Liver (tissue), 9 donors: ENCODE data around the gene ERICH4. TPM values are rescaled to one million over a fixed set of nuclear protein-coding genes. Genes with fewer than 3 reads are reported as not detected.

Source experiments
- DNase-seq: peaks from one replicate; pipeline ENCODE4 v3.0.0-alpha.2; 2017; ENCODE audit warnings: low spot score
- H3K27ac ChIP-seq, 2 donors: one replicate each; pipeline ENCODE4 v1.7.0; 2013; ENCODE audit warnings: inconsistent platforms in 2 of 2, low read length in 2 of 2, control low read depth in 1 of 2, low read depth in 1 of 2, mild to moderate bottlenecking in 1 of 2
- H3K27me3 ChIP-seq, 4 donors: one replicate each; pipeline versions ENCODE4 v1.6.1 to v1.7.0; 2013; ENCODE audit warnings: low read length in 3 of 4, inconsistent platforms in 1 of 4, mild to moderate bottlenecking in 1 of 4, moderate library complexity in 1 of 4; ENCODE audit not compliant: control insufficient read depth in 4 of 4, insufficient read depth in 4 of 4
- H3K36me3 ChIP-seq, 4 donors: one replicate each; pipeline versions ENCODE4 v1.6.1 to v1.7.0; 2013; ENCODE audit warnings: low read length in 3 of 4, mild to moderate bottlenecking in 3 of 4, low read depth in 1 of 4, moderate library complexity in 1 of 4; ENCODE audit not compliant: control insufficient read depth in 4 of 4, insufficient read depth in 3 of 4
- H3K4me1 ChIP-seq, 4 donors: one replicate each; pipeline versions ENCODE4 v1.6.1 to v1.7.0; 2013; ENCODE audit warnings: low read length in 3 of 4, mild to moderate bottlenecking in 3 of 4, moderate library complexity in 1 of 4; ENCODE audit not compliant: control insufficient read depth in 4 of 4, insufficient read depth in 4 of 4
- H3K4me3 ChIP-seq, 3 donors: one replicate each; pipeline versions ENCODE4 v1.6.1 to v1.7.0; 2013; ENCODE audit warnings: low read length in 3 of 3, control low read depth in 1 of 3, low read depth in 1 of 3, mild to moderate bottlenecking in 1 of 3
- H3K9ac ChIP-seq, 2 donors: one replicate each; pipeline ENCODE4 v1.7.0; 2013; ENCODE audit warnings: low read length in 2 of 2, mild to moderate bottlenecking in 2 of 2, moderate library complexity in 2 of 2, control low read depth in 1 of 2, low read depth in 1 of 2
- H3K9me3 ChIP-seq, 4 donors: one replicate each; pipeline versions ENCODE4 v1.6.1 to v1.7.0; 2013; ENCODE audit warnings: low read length in 3 of 4; ENCODE audit not compliant: control insufficient read depth in 4 of 4
- EGR1 ChIP-seq, 2 donors: IDR thresholded peaks; 2 replicates each; pipeline ENCODE4 v1.6.1; 2016 to 2018; ENCODE audit warnings: antibody characterized with exemption in 2 of 2, low read depth in 2 of 2
- FOXA1 ChIP-seq: IDR thresholded peaks from 2 replicates; pipeline ENCODE4 v1.6.1; 2016; ENCODE audit warnings: antibody characterized with exemption
- FOXA2 ChIP-seq: IDR thresholded peaks from 2 replicates; pipeline ENCODE4 v1.6.1; 2016; ENCODE audit warnings: antibody characterized with exemption
- GABPA ChIP-seq, 2 donors: IDR thresholded peaks in 1 of 2; conservative IDR thresholded peaks in 1 of 2; 2 replicates each; pipeline ENCODE4 v1.6.1; 2016; ENCODE audit warnings: antibody characterized with exemption in 2 of 2, mild to moderate bottlenecking in 1 of 2, moderate library complexity in 1 of 2
- HNF4A ChIP-seq, 2 donors: conservative IDR thresholded peaks; 2 replicates each; pipeline ENCODE4 v1.6.1; 2016; ENCODE audit warnings: antibody characterized with exemption in 2 of 2, mild to moderate bottlenecking in 2 of 2
- HNF4G ChIP-seq: IDR thresholded peaks from 2 replicates; pipeline ENCODE4 v1.6.1; 2016; ENCODE audit warnings: antibody characterized with exemption
- JUND ChIP-seq, 2 donors: IDR thresholded peaks; 2 replicates each; pipeline ENCODE4 v1.6.1; 2016; ENCODE audit warnings: antibody characterized with exemption in 2 of 2
- NR2F2 ChIP-seq: IDR thresholded peaks from 2 replicates; pipeline ENCODE4 v1.6.1; 2016; ENCODE audit warnings: antibody characterized with exemption
- RAD21 ChIP-seq, 2 donors: IDR thresholded peaks; 2 replicates each; pipeline ENCODE4 v1.6.1; 2016; ENCODE audit warnings: antibody characterized with exemption in 2 of 2, mild to moderate bottlenecking in 2 of 2
- RXRA ChIP-seq, 2 donors: IDR thresholded peaks; 2 replicates each; pipeline ENCODE4 v1.6.1; 2017 to 2018; ENCODE audit warnings: antibody characterized with exemption in 2 of 2, mild to moderate bottlenecking in 1 of 2
- SP1 ChIP-seq: IDR thresholded peaks from 2 replicates; pipeline ENCODE4 v1.6.1; 2018; ENCODE audit warnings: antibody characterized with exemption, mild to moderate bottlenecking
- TAF1 ChIP-seq: conservative IDR thresholded peaks from 2 replicates; pipeline ENCODE4 v1.6.1; 2016; ENCODE audit warnings: antibody characterized with exemption, mild to moderate bottlenecking
- YY1 ChIP-seq: IDR thresholded peaks from 2 replicates; pipeline ENCODE4 v1.6.1; 2016; ENCODE audit warnings: antibody characterized with exemption, mild to moderate bottlenecking
- WGBS: extraction: QIAGEN DNeasy Blood & Tissue Kit; methylation state at CpG from one replicate; pipeline ENCODE4 v1.1.7; 2013; 5-methylcytosine and 5-hydroxymethylcytosine counted together
- polyA plus RNA-seq, 2 donors: library from polyadenylated mRNA; stranded (reverse) in 1 of 2; unstranded in 1 of 2; fragments of 200-250 nt in 1 of 2; fragments of >200 nt in 1 of 2; fragmentation: Nextera tagmentation in 1 of 2; extraction: Ambion mirVana in 1 of 2; gene quantifications; one replicate each; pipeline versions ENCODE4 v1.2.1 to v1.2.3, GENCODE V29; 2013 to 2015
- total RNA-seq, 2 donors: library from RNA; depleted of rRNA; stranded (reverse); fragments of >200 nt; gene quantifications; one replicate each; pipeline ENCODE4 v1.2.3, GENCODE V29; 2014
- TF ChIP-seq, protein P1 (sequence below): IDR thresholded peaks from 2 replicates; pipeline ENCODE4 v1.6.1; 2016; ENCODE audit warnings: antibody characterized with exemption, mild to moderate bottlenecking
- TF ChIP-seq, protein P2 (sequence below): IDR thresholded peaks from 2 replicates; pipeline ENCODE4 v1.6.1; 2016; ENCODE audit warnings: antibody characterized with exemption
- TF ChIP-seq, protein P3 (sequence below): IDR thresholded peaks from 2 replicates; pipeline ENCODE4 v1.6.1; 2016; ENCODE audit warnings: antibody characterized with exemption
- TF ChIP-seq, protein P4 (sequence below): fragments of 150-350 bp; IDR thresholded peaks from 2 replicates; pipeline ENCODE4 v1.5.1; 2017; ENCODE audit warnings: improper control_type of control experiment, low read depth, low read length; ENCODE audit not compliant: missing input control
- donor health status: healthy.
- donor health status: healthy.
- donor health status: healthy.
- donor health status: healthy.
- donor health status: healthy.

Gene ERICH4
- total and polyA plus RNA-seq, 4 donors = not detected

DNA sequence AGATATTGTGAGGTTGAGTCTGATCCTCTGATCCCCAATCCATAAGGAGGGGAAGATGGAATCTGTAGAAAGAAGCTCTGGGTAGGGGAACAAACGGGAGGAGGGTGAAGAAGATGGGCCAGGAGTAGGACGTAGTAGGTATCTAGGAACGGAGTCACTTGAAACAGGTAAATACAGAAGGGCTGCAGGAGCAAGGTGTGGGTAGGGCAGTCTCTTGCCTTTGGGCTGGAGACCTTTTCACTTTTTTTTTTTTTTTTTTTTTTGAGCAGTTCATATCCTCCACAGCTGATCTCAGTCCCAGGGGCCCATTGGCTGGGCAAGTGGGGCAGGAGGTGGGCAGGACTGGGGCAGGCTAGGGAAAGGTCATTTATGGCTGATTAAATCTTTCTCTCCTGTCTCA, 43.9 kb upstream of the ERICH4 start:
- WGBS = 88% methylated on average over 3 of the region's 3 CpGs
- peaks cover 0 to 4% (median 0%) of the 10 kb centered on the region in 4 donors for H3K36me3 ChIP-seq
- peaks cover 2 to 34% (median 18%) of the 10 kb centered on the region in 4 donors for H3K4me1 ChIP-seq
- no peak overlapping the region for H3K27ac ChIP-seq
- H3K4me3 ChIP-seq = peak overlapping the region in 1 of 3 donors; percentile 99
- H3K9ac ChIP-seq = no peak overlapping the region
- H3K9me3 ChIP-seq = no peaks in the 10 kb centered on the region
- DNase-seq = no peak
- H3K27me3 ChIP-seq = no peaks in the 10 kb centered on the region
- TF ChIP-seq, protein P1, sequence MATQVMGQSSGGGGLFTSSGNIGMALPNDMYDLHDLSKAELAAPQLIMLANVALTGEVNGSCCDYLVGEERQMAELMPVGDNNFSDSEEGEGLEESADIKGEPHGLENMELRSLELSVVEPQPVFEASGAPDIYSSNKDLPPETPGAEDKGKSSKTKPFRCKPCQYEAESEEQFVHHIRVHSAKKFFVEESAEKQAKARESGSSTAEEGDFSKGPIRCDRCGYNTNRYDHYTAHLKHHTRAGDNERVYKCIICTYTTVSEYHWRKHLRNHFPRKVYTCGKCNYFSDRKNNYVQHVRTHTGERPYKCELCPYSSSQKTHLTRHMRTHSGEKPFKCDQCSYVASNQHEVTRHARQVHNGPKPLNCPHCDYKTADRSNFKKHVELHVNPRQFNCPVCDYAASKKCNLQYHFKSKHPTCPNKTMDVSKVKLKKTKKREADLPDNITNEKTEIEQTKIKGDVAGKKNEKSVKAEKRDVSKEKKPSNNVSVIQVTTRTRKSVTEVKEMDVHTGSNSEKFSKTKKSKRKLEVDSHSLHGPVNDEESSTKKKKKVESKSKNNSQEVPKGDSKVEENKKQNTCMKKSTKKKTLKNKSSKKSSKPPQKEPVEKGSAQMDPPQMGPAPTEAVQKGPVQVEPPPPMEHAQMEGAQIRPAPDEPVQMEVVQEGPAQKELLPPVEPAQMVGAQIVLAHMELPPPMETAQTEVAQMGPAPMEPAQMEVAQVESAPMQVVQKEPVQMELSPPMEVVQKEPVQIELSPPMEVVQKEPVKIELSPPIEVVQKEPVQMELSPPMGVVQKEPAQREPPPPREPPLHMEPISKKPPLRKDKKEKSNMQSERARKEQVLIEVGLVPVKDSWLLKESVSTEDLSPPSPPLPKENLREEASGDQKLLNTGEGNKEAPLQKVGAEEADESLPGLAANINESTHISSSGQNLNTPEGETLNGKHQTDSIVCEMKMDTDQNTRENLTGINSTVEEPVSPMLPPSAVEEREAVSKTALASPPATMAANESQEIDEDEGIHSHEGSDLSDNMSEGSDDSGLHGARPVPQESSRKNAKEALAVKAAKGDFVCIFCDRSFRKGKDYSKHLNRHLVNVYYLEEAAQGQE = no peak
- TF ChIP-seq HNF4G (no peak), JUND (IDR thresholded peaks at IDR 0.05) (no peak), GABPA (IDR thresholded peaks at IDR 0.05 in 1 of 2, conservative IDR thresholded peaks at IDR 0.05 in 1 of 2) (no peak), HNF4A (conservative IDR thresholded peaks at IDR 0.05) (no peak), EGR1 (IDR thresholded peaks at IDR 0.05; ENCODE audit: low read depth in 2 of 2) (no peak), YY1 (no peak), RAD21 (IDR thresholded peaks at IDR 0.05) (no peak), SP1 (no peak), FOXA2 (no peak), RXRA (IDR thresholded peaks at IDR 0.05) (no peak), TAF1 (no peak), NR2F2 (no peak), FOXA1 (no peak)
- TF ChIP-seq, protein P2, sequence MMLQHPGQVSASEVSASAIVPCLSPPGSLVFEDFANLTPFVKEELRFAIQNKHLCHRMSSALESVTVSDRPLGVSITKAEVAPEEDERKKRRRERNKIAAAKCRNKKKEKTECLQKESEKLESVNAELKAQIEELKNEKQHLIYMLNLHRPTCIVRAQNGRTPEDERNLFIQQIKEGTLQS = no peak
- TF ChIP-seq, protein P3, sequence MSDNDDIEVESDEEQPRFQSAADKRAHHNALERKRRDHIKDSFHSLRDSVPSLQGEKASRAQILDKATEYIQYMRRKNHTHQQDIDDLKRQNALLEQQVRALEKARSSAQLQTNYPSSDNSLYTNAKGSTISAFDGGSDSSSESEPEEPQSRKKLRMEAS = no peak
- TF ChIP-seq, protein P4, sequence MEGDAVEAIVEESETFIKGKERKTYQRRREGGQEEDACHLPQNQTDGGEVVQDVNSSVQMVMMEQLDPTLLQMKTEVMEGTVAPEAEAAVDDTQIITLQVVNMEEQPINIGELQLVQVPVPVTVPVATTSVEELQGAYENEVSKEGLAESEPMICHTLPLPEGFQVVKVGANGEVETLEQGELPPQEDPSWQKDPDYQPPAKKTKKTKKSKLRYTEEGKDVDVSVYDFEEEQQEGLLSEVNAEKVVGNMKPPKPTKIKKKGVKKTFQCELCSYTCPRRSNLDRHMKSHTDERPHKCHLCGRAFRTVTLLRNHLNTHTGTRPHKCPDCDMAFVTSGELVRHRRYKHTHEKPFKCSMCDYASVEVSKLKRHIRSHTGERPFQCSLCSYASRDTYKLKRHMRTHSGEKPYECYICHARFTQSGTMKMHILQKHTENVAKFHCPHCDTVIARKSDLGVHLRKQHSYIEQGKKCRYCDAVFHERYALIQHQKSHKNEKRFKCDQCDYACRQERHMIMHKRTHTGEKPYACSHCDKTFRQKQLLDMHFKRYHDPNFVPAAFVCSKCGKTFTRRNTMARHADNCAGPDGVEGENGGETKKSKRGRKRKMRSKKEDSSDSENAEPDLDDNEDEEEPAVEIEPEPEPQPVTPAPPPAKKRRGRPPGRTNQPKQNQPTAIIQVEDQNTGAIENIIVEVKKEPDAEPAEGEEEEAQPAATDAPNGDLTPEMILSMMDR = no peak

DNA sequence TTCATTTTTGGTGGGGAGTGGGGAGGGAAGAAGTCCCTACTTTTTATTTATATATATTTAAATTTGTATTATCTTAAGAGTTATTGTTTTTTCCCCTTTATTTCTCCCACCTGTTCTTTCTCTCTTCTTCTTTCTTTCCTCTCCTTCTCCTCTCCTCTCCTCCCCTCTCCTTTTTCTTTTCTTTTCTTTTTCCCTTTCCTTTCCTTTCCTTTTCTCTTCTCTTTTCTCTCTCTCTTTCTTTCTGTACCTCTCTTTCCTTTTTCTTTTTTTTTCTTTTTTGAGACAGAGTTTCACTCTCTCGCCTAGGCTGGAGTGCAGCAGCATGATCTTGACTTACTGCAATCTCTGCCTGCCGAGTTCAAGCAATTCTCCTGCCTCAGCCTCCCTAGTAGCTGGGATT, 43.4 kb upstream of the ERICH4 start:
- Histone ChIP-seq H3K4me1 (peaks cover 2 to 34% (median 18%) of the 10 kb centered on the region in 4 donors), H3K36me3 (peaks cover 0 to 4% (median 0%) of the 10 kb centered on the region in 4 donors), H3K27me3 (no peaks in the 10 kb centered on the region), H3K27ac (no peak overlapping the region), H3K9me3 (no peaks in the 10 kb centered on the region), H3K9ac (no peak overlapping the region), H3K4me3 (no peak overlapping the region)
- DNase-seq = no peak
- WGBS = 94% methylated on average over 2 of the region's 2 CpGs
- TF ChIP-seq, protein P3 = no peak
- TF ChIP-seq RAD21 (IDR thresholded peaks at IDR 0.05) = no peak
- TF ChIP-seq YY1 = no peak
- no peak for TF ChIP-seq GABPA (IDR thresholded peaks at IDR 0.05 in 1 of 2, conservative IDR thresholded peaks at IDR 0.05 in 1 of 2)
- TF ChIP-seq, protein P1 = no peak
- TF ChIP-seq, protein P2 = no peak
